IMR-90 (cell line): ENCODE results near the gene KCNJ6. TPM values are rescaled to one million over a fixed set of nuclear protein-coding genes. Genes with fewer than 3 reads are reported as not detected.

ENCODE experiments used
- ATAC-seq: fragments of 200-7000 bp; cut with Tn5 transposase; 2 replicates; pipeline ENCODE4 v1.9.1; 2020; ENCODE audit warnings: low read depth, mild to moderate bottlenecking, moderate library complexity
- BruUV-seq: library from RNA; stranded (reverse); fragments of 400-500 nt; replicated peaks from 2 replicates; lab custom pipeline; 2021; lab: Mats Ljungman, UMichigan
- CTCF ChIA-PET: fragments of 300-600 bp; formaldehyde crosslinking; extraction: SDS; loops from one replicate; lab custom pipeline; 2021; ENCODE audit warnings: antibody characterized with exemption; lab: Yijun Ruan, JAX
- POLR2A ChIA-PET: fragments of 300-600 bp; sonication (Branson Sonifier 250); formaldehyde crosslinking; loops from one replicate; lab custom pipeline; 2022; ENCODE audit warnings: antibody characterized with exemption; ENCODE audit not compliant: unreplicated experiment; lab: Charles Lee
- DNase-seq: peaks from one replicate; pipeline ENCODE4 v3.0.0; 2013
- H2AFZ ChIP-seq: replicated peaks from 2 replicates; pipeline ENCODE3; 2013; ENCODE audit warnings: low read length, mild to moderate bottlenecking; ENCODE audit not compliant: poor library complexity
- H2AK5ac ChIP-seq: 2 replicates; pipeline ENCODE4 v1.6.1; 2013; ENCODE audit warnings: low read depth, low read length, inconsistent platforms
- H2AK9ac ChIP-seq: replicated peaks from 2 replicates; pipeline ENCODE3; 2013; ENCODE audit warnings: mild to moderate bottlenecking, low read depth, low read length, moderate library complexity; ENCODE audit not compliant: poor library complexity
- H2BK120ac ChIP-seq: 2 replicates; pipeline ENCODE4 v1.6.1; 2013; ENCODE audit warnings: low read depth, low read length, inconsistent platforms
- H2BK15ac ChIP-seq: 3 replicates; pipeline ENCODE4 v1.6.1; 2013; ENCODE audit warnings: low read depth, low read length, inconsistent platforms
- H2BK20ac ChIP-seq: 2 replicates; pipeline ENCODE4 v1.6.1; 2013; ENCODE audit warnings: low read depth, mild to moderate bottlenecking, inconsistent platforms, low read length, moderate library complexity
- H2BK5ac ChIP-seq: 2 replicates; pipeline ENCODE4 v1.6.1; 2013; ENCODE audit warnings: mild to moderate bottlenecking, low read depth, low read length, inconsistent platforms; ENCODE audit not compliant: poor library complexity, severe bottlenecking
- H3K14ac ChIP-seq: replicated peaks from 2 replicates; pipeline ENCODE4 v1.6.1; 2013; ENCODE audit warnings: low read depth, low read length, inconsistent platforms
- H3K18ac ChIP-seq: 2 replicates; pipeline ENCODE4 v1.6.1; 2013; ENCODE audit warnings: low read depth, low read length, control low read depth
- H3K23ac ChIP-seq: 2 replicates; pipeline ENCODE4 v1.6.1; 2013; ENCODE audit warnings: low read depth, low read length, inconsistent platforms
- H3K27ac ChIP-seq: 2 replicates; pipeline ENCODE4 v1.5.1; 2013; ENCODE audit warnings: mild to moderate bottlenecking, control low read depth, low read length; ENCODE audit not compliant: insufficient read depth
- H3K27me3 ChIP-seq: 2 replicates; pipeline ENCODE4 v1.6.1; 2013; ENCODE audit warnings: low read length; ENCODE audit not compliant: control insufficient read depth, insufficient read depth
- H3K36me3 ChIP-seq: 2 replicates; pipeline ENCODE4 v1.6.1; 2013; ENCODE audit warnings: low read length, mixed read lengths; ENCODE audit not compliant: control insufficient read depth, insufficient read depth
- H3K4ac ChIP-seq: 2 replicates; pipeline ENCODE4 v1.6.1; 2013; ENCODE audit warnings: low read depth, low read length, inconsistent platforms
- H3K4me1 ChIP-seq: 2 replicates; pipeline ENCODE4 v1.6.1; 2013; ENCODE audit warnings: low read length, mixed read lengths; ENCODE audit not compliant: control insufficient read depth, insufficient read depth
- H3K4me2 ChIP-seq: 2 replicates; pipeline ENCODE4 v1.6.1; 2013; ENCODE audit warnings: low read depth, mild to moderate bottlenecking, control low read depth, low read length, moderate library complexity
- H3K4me3 ChIP-seq: 2 replicates; pipeline ENCODE4 v1.5.1; 2013; ENCODE audit warnings: low read depth, mild to moderate bottlenecking, control low read depth, low read length, moderate library complexity; ENCODE audit not compliant: insufficient read depth
- H3K56ac ChIP-seq: 2 replicates; pipeline ENCODE4 v1.6.1; 2013; ENCODE audit warnings: low read length, inconsistent platforms; ENCODE audit not compliant: insufficient read depth; ENCODE audit errors: extremely low read depth
- H3K79me1 ChIP-seq, 2 experiments: 2 replicates each; pipeline ENCODE4 v1.6.1; 2013; ENCODE audit warnings: low read length in 2 of 2, inconsistent platforms in 1 of 2, low read depth in 1 of 2
- H3K9ac ChIP-seq: 2 replicates; pipeline ENCODE4 v1.6.1; 2013; ENCODE audit warnings: low read depth, low read length, control low read depth
- H3K9me1 ChIP-seq: 2 replicates; pipeline ENCODE4 v1.6.1; 2013; ENCODE audit warnings: low read length, inconsistent platforms; ENCODE audit not compliant: insufficient read depth
- H3K9me3 ChIP-seq: 2 replicates; pipeline ENCODE4 v1.6.1; 2013; ENCODE audit warnings: low read length; ENCODE audit not compliant: control insufficient read depth, insufficient read depth
- H4K20me1 ChIP-seq: 2 replicates; pipeline ENCODE4 v1.6.1; 2013; ENCODE audit warnings: low read length, inconsistent platforms; ENCODE audit not compliant: insufficient read depth
- H4K5ac ChIP-seq: 2 replicates; pipeline ENCODE4 v1.6.1; 2013; ENCODE audit warnings: mild to moderate bottlenecking, low read depth, low read length, control low read depth
- H4K8ac ChIP-seq, 2 experiments: 2 replicates each; pipeline ENCODE4 v1.6.1; 2013; ENCODE audit warnings: low read depth in 2 of 2, low read length in 2 of 2, control low read depth in 1 of 2, inconsistent platforms in 1 of 2
- H4K91ac ChIP-seq: 2 replicates; pipeline ENCODE4 v1.6.1; 2013; ENCODE audit warnings: low read depth, low read length, inconsistent platforms; ENCODE audit not compliant: insufficient read depth
- FOS ChIP-seq: fragments of 150-350 bp; IDR thresholded peaks from 2 replicates; pipeline ENCODE4 v1.6.1; 2016; ENCODE audit warnings: low read depth, low read length
- MAFK ChIP-seq: IDR thresholded peaks from 2 replicates; pipeline ENCODE4 v1.6.1; 2012; ENCODE audit warnings: low read depth, low read length, improper control_type of control experiment
- MXI1 ChIP-seq: IDR thresholded peaks from 2 replicates; pipeline ENCODE4 v1.6.1; 2012; ENCODE audit warnings: low read depth, mild to moderate bottlenecking, low read length, moderate library complexity, borderline replicate concordance
- RCOR1 ChIP-seq: IDR thresholded peaks from 2 replicates; pipeline ENCODE4 v1.6.1; 2012; ENCODE audit warnings: mild to moderate bottlenecking, low read length, improper control_type of control experiment; ENCODE audit not compliant: insufficient replicate concordance
- RFX5 ChIP-seq: IDR thresholded peaks from 2 replicates; pipeline ENCODE4 v1.8.0; 2012; ENCODE audit warnings: low read depth, mild to moderate bottlenecking, low read length, moderate library complexity
- SMC3 ChIP-seq: fragments of 150-350 bp; IDR thresholded peaks from 2 replicates; pipeline ENCODE4 v1.6.1; 2016; ENCODE audit warnings: low read depth, mild to moderate bottlenecking, antibody characterized with exemption, low read length, moderate library complexity
- WGBS, 2 experiments: methylation state at CpG; one replicate each; pipeline versions ENCODE4 v1.1.5 to v1.1.7; 2013; ENCODE audit warnings: missing lambda C conversion rate in 2 of 2; ENCODE audit not compliant: insufficient read length in 1 of 2; ENCODE audit errors: extremely low coverage in 2 of 2; 5-methylcytosine and 5-hydroxymethylcytosine counted together
- dilution Hi-C: fragments of 300-500 bp; cut with HindIII; formaldehyde crosslinking; loops from one replicate; pipeline ENCODE4 v1.14.3; 2018; ENCODE audit warnings: low sequenced_read_pairs; ENCODE audit not compliant: unreplicated experiment
- in situ Hi-C: fragments of 300-500 bp; cut with MboI; formaldehyde crosslinking; loops from 3 replicates; pipeline ENCODE4 v1.14.3; 2019; ENCODE audit warnings: low sequenced_read_pairs, inconsistent platforms, mixed read lengths
- intact Hi-C: fragments of 100-400 bp; cut with micrococcal nuclease; formaldehyde crosslinking; loops from 2 replicates; pipeline ENCODE4 v1.10.0; 2022
- polyA plus RNA-seq, 3 experiments: library from polyadenylated mRNA; depleted of rRNA; stranded (reverse); fragments of >200 nt; gene quantifications; 2 replicates each; pipeline ENCODE4 v1.2.3, GENCODE V29; 2012; ENCODE audit warnings: low replicate concordance in 1 of 3
- total RNA-seq: library from RNA; depleted of rRNA; stranded (reverse); fragments of >200 nt; gene quantifications from 2 replicates; pipeline ENCODE4 v1.2.3, GENCODE V29; 2012
- TF ChIP-seq, protein P1 (sequence below): fragments of 150-350 bp; IDR thresholded peaks from 2 replicates; pipeline ENCODE4 v1.6.1; 2017; ENCODE audit warnings: mild to moderate bottlenecking, antibody characterized with exemption, low read length, low read depth
- TF ChIP-seq, protein P2 (sequence below): conservative IDR thresholded peaks from 2 replicates; pipeline ENCODE4 v1.5.1; 2012; ENCODE audit warnings: mild to moderate bottlenecking, low read depth, low read length, improper control_type of control experiment

The KCNJ6 gene
- total and polyA plus RNA-seq, 2 of the 4 experiments (the other 2 are of a cell fraction) = under 0.01 to 0.02 TPM

DNA sequence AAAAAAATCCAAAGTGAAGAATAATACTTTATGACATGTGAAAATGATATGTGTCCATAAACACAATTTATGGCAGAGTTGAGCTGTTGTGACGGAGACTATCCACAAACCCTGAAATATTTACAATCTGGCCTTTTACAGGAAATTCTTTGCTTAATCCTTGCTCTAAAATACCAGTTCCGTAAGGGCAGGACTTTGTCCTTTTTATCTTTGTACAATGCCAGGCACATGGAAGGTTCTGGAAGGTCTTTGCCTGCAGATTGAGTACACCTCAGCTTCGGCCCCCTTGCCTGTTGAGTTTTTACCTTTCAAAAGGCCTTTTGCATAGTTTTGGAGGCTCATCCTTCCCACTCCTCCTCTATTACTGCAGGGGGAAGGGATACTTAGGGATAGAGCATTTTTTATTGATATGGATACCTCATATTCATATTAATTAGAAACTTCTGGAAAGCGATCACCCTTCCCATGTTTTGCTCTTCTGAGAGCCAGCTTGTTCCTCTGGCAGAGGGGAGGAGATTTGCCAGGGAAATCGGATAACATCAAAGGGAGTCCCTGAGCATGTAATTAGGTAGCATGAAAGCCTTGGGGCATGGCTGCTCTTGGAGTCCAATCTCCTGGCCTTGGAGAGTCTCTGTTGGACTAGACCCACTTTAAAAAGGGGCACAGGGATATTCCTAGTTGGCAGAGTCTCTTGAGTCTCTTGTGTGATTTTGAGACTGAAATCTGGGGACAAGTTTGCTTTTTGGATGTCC is 217.1 kb downstream of the KCNJ6 start:
- Histone ChIP-seq H3K9ac (no peak overlapping the region), H3K4me1 (no peaks in the 10 kb centered on the region), H4K91ac (no peak overlapping the region), H2AFZ (no peak overlapping the region), H2BK5ac (no peak overlapping the region), H3K18ac (no peak overlapping the region), H2BK20ac (no peak overlapping the region), H2BK120ac (no peak overlapping the region), H3K4me2 (no peak overlapping the region), H3K4me3 (no peak overlapping the region), H2BK15ac (no peak overlapping the region), H4K5ac (no peak overlapping the region), H3K27me3 (peaks cover 20% of the 10 kb centered on the region), H2AK5ac (no peak overlapping the region), H3K23ac (no peak overlapping the region), H3K79me1 (no peaks in the 10 kb centered on the region), H2AK9ac (no peak overlapping the region), H3K9me3 (no peaks in the 10 kb centered on the region), H3K27ac (no peak overlapping the region), H4K20me1 (no peaks in the 10 kb centered on the region), H3K14ac (no peak overlapping the region), H3K36me3 (no peaks in the 10 kb centered on the region), H3K9me1 (no peaks in the 10 kb centered on the region; the same call in 1 of the 2 replicates), H3K56ac (no peak overlapping the region), H3K4ac (no peak overlapping the region), H4K8ac (no peak overlapping the region)
- dilution Hi-C loops = no loop called here
- in situ Hi-C loops = no loop called here
- ChIA-PET POLR2A (no interaction called here), CTCF (no interaction called here)
- ATAC-seq (no peak), DNase-seq (no peak)
- TF ChIP-seq RCOR1 (no peak), MAFK (no peak), RFX5 (no peak), FOS (no peak), SMC3 (no peak), MXI1 (no peak)
- TF ChIP-seq, protein P1, sequence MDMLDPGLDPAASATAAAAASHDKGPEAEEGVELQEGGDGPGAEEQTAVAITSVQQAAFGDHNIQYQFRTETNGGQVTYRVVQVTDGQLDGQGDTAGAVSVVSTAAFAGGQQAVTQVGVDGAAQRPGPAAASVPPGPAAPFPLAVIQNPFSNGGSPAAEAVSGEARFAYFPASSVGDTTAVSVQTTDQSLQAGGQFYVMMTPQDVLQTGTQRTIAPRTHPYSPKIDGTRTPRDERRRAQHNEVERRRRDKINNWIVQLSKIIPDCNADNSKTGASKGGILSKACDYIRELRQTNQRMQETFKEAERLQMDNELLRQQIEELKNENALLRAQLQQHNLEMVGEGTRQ = no peak
- TF ChIP-seq, protein P2, sequence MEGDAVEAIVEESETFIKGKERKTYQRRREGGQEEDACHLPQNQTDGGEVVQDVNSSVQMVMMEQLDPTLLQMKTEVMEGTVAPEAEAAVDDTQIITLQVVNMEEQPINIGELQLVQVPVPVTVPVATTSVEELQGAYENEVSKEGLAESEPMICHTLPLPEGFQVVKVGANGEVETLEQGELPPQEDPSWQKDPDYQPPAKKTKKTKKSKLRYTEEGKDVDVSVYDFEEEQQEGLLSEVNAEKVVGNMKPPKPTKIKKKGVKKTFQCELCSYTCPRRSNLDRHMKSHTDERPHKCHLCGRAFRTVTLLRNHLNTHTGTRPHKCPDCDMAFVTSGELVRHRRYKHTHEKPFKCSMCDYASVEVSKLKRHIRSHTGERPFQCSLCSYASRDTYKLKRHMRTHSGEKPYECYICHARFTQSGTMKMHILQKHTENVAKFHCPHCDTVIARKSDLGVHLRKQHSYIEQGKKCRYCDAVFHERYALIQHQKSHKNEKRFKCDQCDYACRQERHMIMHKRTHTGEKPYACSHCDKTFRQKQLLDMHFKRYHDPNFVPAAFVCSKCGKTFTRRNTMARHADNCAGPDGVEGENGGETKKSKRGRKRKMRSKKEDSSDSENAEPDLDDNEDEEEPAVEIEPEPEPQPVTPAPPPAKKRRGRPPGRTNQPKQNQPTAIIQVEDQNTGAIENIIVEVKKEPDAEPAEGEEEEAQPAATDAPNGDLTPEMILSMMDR = no peak
- no CpG with 5 or more reads among the region's 5 CpGs for WGBS, 2 experiments
- intact Hi-C loops = no loop called here
- BruUV-seq = no TSS peak
